K562 (cell line): ENCODE results near the gene MYL11. TPM values are rescaled to one million over a fixed set of nuclear protein-coding genes. Genes with fewer than 3 reads are reported as not detected.

Source experiments
- ATAC-seq: fragments of 200-7000 bp; cut with Tn5 transposase; 3 replicates; pipeline ENCODE4 v1.9.1; 2020; ENCODE audit warnings: moderate library complexity
- BruUV-seq: library from RNA; stranded (reverse); fragments of 400-500 nt; replicated peaks from 2 replicates; lab custom pipeline; 2021; lab: Mats Ljungman, UMichigan
- CTCF ChIA-PET: fragments of 300-600 bp; formaldehyde crosslinking; extraction: SDS; loops from one replicate; lab custom pipeline; 2021; ENCODE audit warnings: low intra/inter-chr PET ratio; lab: Yijun Ruan, JAX
- POLR2A ChIA-PET: fragments of 300-600, 350-650 bp; sonication (Branson Sonifier 250); formaldehyde crosslinking; extraction: SDS; loops from one replicate; lab custom pipeline; 2021; ENCODE audit warnings: antibody characterized with exemption, inconsistent platforms; lab: Yijun Ruan, JAX
- DNase-seq, 4 experiments: peaks; one replicate each; pipeline versions ENCODE4 v3.0.0 to v3.0.0-alpha.2; 2011 to 2018; ENCODE audit warnings: low spot score in 3 of 4, mixed read lengths in 3 of 4; ENCODE audit errors: extremely low read depth in 1 of 4
- FAIRE-seq: peaks from 2 replicates; lab custom pipeline; 2011; peaks lifted over from hg19 to GRCh38; lab: Jason Lieb, UNC
- H2AFZ ChIP-seq: 2 replicates; pipeline ENCODE4 v1.6.0; 2011; ENCODE audit warnings: low read depth, low read length, control low read depth, inconsistent platforms
- H3K27ac ChIP-seq: fragments of 200-600 bp; 3 replicates; pipeline ENCODE4 v1.8.0; 2011; ENCODE audit warnings: low read depth, mild to moderate bottlenecking, control low read depth, inconsistent platforms, low read length, moderate library complexity, mixed read lengths; ENCODE audit errors: extremely low read depth
- H3K27me3 ChIP-seq, 2 experiments: fragments of 300-600 bp in 1 of 2; 2 replicates in 1 of 2; 3 replicates in 1 of 2; pipeline versions ENCODE4 v1.6.0 to v1.8.0; 2011; ENCODE audit warnings: inconsistent platforms in 2 of 2, low read length in 2 of 2, mild to moderate bottlenecking in 1 of 2, mixed read lengths in 1 of 2, moderate library complexity in 1 of 2; ENCODE audit not compliant: control insufficient read depth in 2 of 2, insufficient read depth in 2 of 2
- H3K36me3 ChIP-seq: fragments of 300-600 bp; 3 replicates; pipeline ENCODE4 v1.8.0; 2011; ENCODE audit warnings: mild to moderate bottlenecking, low read length, inconsistent platforms; ENCODE audit not compliant: control insufficient read depth, insufficient read depth
- H3K4me1 ChIP-seq, 2 experiments: fragments of 200-600 bp in 1 of 2; replicated peaks in 1 of 2; 2 replicates in 1 of 2; 3 replicates in 1 of 2; pipeline versions ENCODE4 v1.5.1 to v1.8.0; 2011; ENCODE audit warnings: inconsistent platforms in 2 of 2, low read length in 2 of 2, mild to moderate bottlenecking in 1 of 2, mixed read lengths in 1 of 2, moderate library complexity in 1 of 2; ENCODE audit not compliant: control insufficient read depth in 2 of 2, insufficient read depth in 2 of 2
- H3K4me2 ChIP-seq: 2 replicates; pipeline ENCODE4 v1.6.1; 2011; ENCODE audit warnings: low read length, control low read depth, inconsistent platforms, mixed read lengths; ENCODE audit not compliant: insufficient read depth
- H3K4me3 ChIP-seq: fragments of 200-600 bp; sonication (generic), shearing (Covaris generic); 2 replicates; pipeline ENCODE4 v1.5.1; 2016; ENCODE audit warnings: control low read depth, inconsistent platforms
- H3K79me2 ChIP-seq: fragments of 200-600 bp; 3 replicates; pipeline ENCODE4 v1.8.0; 2011; ENCODE audit warnings: low read length, inconsistent platforms; ENCODE audit not compliant: control insufficient read depth, insufficient read depth
- H3K9ac ChIP-seq, 2 experiments: 2 replicates each; pipeline versions ENCODE4 v1.6.0 to v1.6.1; 2011; ENCODE audit warnings: low read depth in 2 of 2, low read length in 2 of 2, control low read depth in 1 of 2, inconsistent platforms in 1 of 2, mild to moderate bottlenecking in 1 of 2, mixed read lengths in 1 of 2; ENCODE audit not compliant: insufficient read depth in 1 of 2
- H3K9me1 ChIP-seq: one replicate; pipeline ENCODE4 v1.6.0; 2011; ENCODE audit warnings: inconsistent platforms, mild to moderate bottlenecking, low read length, moderate library complexity; ENCODE audit not compliant: control insufficient read depth, insufficient read depth
- H3K9me3 ChIP-seq: replicated peaks from 2 replicates; pipeline ENCODE4 v1.5.1; 2011; ENCODE audit warnings: low read depth, low read length, inconsistent platforms; ENCODE audit not compliant: control insufficient read depth, insufficient read depth
- H4K20me1 ChIP-seq: replicated peaks from 2 replicates; pipeline ENCODE4 v1.6.1; 2011; ENCODE audit warnings: low read length, inconsistent platforms, mixed read lengths; ENCODE audit not compliant: control insufficient read depth, insufficient read depth
- CREB1 ChIP-seq, 2 experiments: sonication (generic) in 1 of 2; formaldehyde crosslinking in 1 of 2; IDR thresholded peaks; 2 replicates each; pipeline versions ENCODE4 v1.6.1 to v1.8.0; 2012 to 2022; ENCODE audit warnings: inconsistent platforms in 1 of 2, mild to moderate bottlenecking in 1 of 2, missing genetic modification reagents in 1 of 2, moderate library complexity in 1 of 2
- ETV1 ChIP-seq: fragments of 450-650 bp; conservative IDR thresholded peaks from 2 replicates; pipeline ENCODE4 v1.6.1; 2016; ENCODE audit warnings: missing genetic modification characterization, control low read depth, low read depth, missing compliant biosample characterization
- HDAC1 ChIP-seq, 2 experiments: fragments of 450-650 bp; IDR thresholded peaks; 2 replicates each; pipeline ENCODE4 v1.6.1; 2016 to 2017; ENCODE audit warnings: inconsistent platforms in 1 of 2, mild to moderate bottlenecking in 1 of 2, moderate library complexity in 1 of 2
- HDAC3 ChIP-seq: fragments of 450-650 bp; IDR thresholded peaks from 2 replicates; pipeline ENCODE4 v1.6.1; 2018; ENCODE audit warnings: borderline replicate concordance, mild to moderate bottlenecking, moderate library complexity; ENCODE audit not compliant: partially characterized antibody
- HDAC8 ChIP-seq: fragments of 450-650 bp; IDR thresholded peaks from 2 replicates; pipeline ENCODE4 v1.6.1; 2016; ENCODE audit warnings: mild to moderate bottlenecking, missing genetic modification characterization, moderate library complexity, missing compliant biosample characterization
- KDM5B ChIP-seq: fragments of 200-600 bp; sonication (generic); IDR thresholded peaks from 2 replicates; pipeline ENCODE4 v1.6.1; 2012; ENCODE audit warnings: low read depth, mild to moderate bottlenecking, moderate library complexity, low read length, control low read depth, inconsistent platforms; ENCODE audit not compliant: insufficient replicate concordance
- MAZ ChIP-seq, 2 experiments: fragments of 450-650 bp in 1 of 2; sonication (generic) in 1 of 2; formaldehyde crosslinking; IDR thresholded peaks in 1 of 2; conservative IDR thresholded peaks in 1 of 2; 2 replicates each; pipeline versions ENCODE4 v1.4.0 to v1.5.0; 2020; ENCODE audit warnings: mild to moderate bottlenecking in 1 of 2, missing genetic modification reagents in 1 of 2
- MYC ChIP-seq, 2 experiments: fragments of 250-450 bp in 1 of 2; sonication (Bioruptor Pico) in 1 of 2; IDR thresholded peaks; 2 replicates each; pipeline versions ENCODE4 v1.5.1 to v1.6.1; 2012 to 2021; ENCODE audit warnings: low read depth in 2 of 2, borderline replicate concordance in 1 of 2, improper control_type of control experiment in 1 of 2, low read length in 1 of 2, mild to moderate bottlenecking in 1 of 2, moderate library complexity in 1 of 2
- NR4A1 ChIP-seq, 2 experiments: fragments of 250-450 bp in 1 of 2; fragments of 450-650 bp in 1 of 2; sonication (Bioruptor Pico) in 1 of 2; IDR thresholded peaks; 2 replicates each; pipeline versions ENCODE4 v1.4.0 to v1.6.1; 2016 to 2020; ENCODE audit warnings: mild to moderate bottlenecking in 2 of 2, missing compliant biosample characterization in 1 of 2, missing genetic modification characterization in 1 of 2, moderate library complexity in 1 of 2
- PHF8 ChIP-seq: fragments of 200-600 bp; sonication (generic); IDR thresholded peaks from 2 replicates; pipeline ENCODE4 v1.6.1; 2012; ENCODE audit warnings: mixed run types, mild to moderate bottlenecking, inconsistent platforms, low read length, moderate library complexity, borderline replicate concordance
- POLR2G ChIP-seq: fragments of 200-400 bp; formaldehyde crosslinking; IDR thresholded peaks from 2 replicates; pipeline ENCODE4 v1.6.1; 2017; ENCODE audit warnings: low read depth, mild to moderate bottlenecking, antibody characterized with exemption, low read length, moderate library complexity
- RBFOX2 ChIP-seq: fragments of 200-400 bp; formaldehyde crosslinking; IDR thresholded peaks from 2 replicates; pipeline ENCODE4 v1.6.1; 2017; ENCODE audit warnings: low read depth, mild to moderate bottlenecking, low read length, moderate library complexity
- SMARCE1 ChIP-seq: fragments of 450-650 bp; IDR thresholded peaks from 2 replicates; pipeline ENCODE4 v1.7.1; 2016; ENCODE audit warnings: mild to moderate bottlenecking
- SMC3 ChIP-seq: conservative IDR thresholded peaks from 2 replicates; pipeline ENCODE4 v1.6.1; 2011; ENCODE audit warnings: low read depth, low read length, improper control_type of control experiment; ENCODE audit not compliant: insufficient read depth
- TAL1 ChIP-seq: fragments of 450-650 bp; IDR thresholded peaks from 2 replicates; pipeline ENCODE4 v1.6.1; 2016; ENCODE audit warnings: mild to moderate bottlenecking
- ZNF174 ChIP-seq: fragments of 250-450 bp; sonication (Bioruptor Pico); IDR thresholded peaks from 2 replicates; pipeline ENCODE4 v1.4.0; 2020; ENCODE audit warnings: mild to moderate bottlenecking
- WGBS: fragments of 100-300 bp; shearing (Covaris generic); methylation state at CpG from one replicate; pipeline ENCODE4 v1.1.6; 2016; ENCODE audit warnings: low coverage, mixed read lengths; ENCODE audit not compliant: insufficient coverage; ENCODE audit errors: missing lambda C conversion rate; 5-methylcytosine and 5-hydroxymethylcytosine counted together
- in situ Hi-C: fragments of 300-500 bp; cut with MboI; formaldehyde crosslinking; loops from 4 replicates; pipeline ENCODE4 v1.15.0; 2018; ENCODE audit warnings: inconsistent platforms, mixed read lengths
- intact Hi-C: fragments of 100-400 bp; cut with micrococcal nuclease; formaldehyde crosslinking; loops from 2 replicates; pipeline ENCODE4 v1.14.2; 2022
- polyA plus RNA-seq, 8 experiments: library from polyadenylated mRNA; depleted of rRNA in 4 of 8; stranded (reverse) in 5 of 8; unstranded in 3 of 8; fragments of >200 nt; fragmentation: Nextera tagmentation in 2 of 8; fragmentation: Illumina TruSeq in 1 of 8; extraction: Ambion mirVana in 2 of 8; extraction: Trizol in 1 of 8; gene quantifications; 2 replicates each; pipeline versions ENCODE4 v1.2.1 to v1.2.3, GENCODE V29; 2011 to 2014; ENCODE audit warnings: inconsistent platforms in 1 of 8, missing spikeins in 1 of 8
- total RNA-seq, 7 experiments: library from RNA; depleted of rRNA in 6 of 7; stranded (reverse); fragments of >200 nt in 6 of 7; fragmentation: Illumina TruSeq in 2 of 7; extraction: Trizol in 2 of 7; gene quantifications; 2 replicates each; pipeline versions ENCODE4 v1.2.1 to v1.2.3, GENCODE V29; 2011 to 2021; ENCODE audit warnings: low replicate concordance in 1 of 7
- TF ChIP-seq, protein P1 (sequence below): sonication (generic); formaldehyde crosslinking; IDR thresholded peaks from 2 replicates; pipeline ENCODE4 v1.8.1; 2023; ENCODE audit warnings: mild to moderate bottlenecking, missing genetic modification reagents

Gene MYL11
- total and polyA plus RNA-seq, 9 of the 15 experiments (the other 6 are each of a cell fraction or from before 2014, with no cell fraction given), result 0.31 to 1.5 (median 0.73) TPM; not detected in 4

DNA sequence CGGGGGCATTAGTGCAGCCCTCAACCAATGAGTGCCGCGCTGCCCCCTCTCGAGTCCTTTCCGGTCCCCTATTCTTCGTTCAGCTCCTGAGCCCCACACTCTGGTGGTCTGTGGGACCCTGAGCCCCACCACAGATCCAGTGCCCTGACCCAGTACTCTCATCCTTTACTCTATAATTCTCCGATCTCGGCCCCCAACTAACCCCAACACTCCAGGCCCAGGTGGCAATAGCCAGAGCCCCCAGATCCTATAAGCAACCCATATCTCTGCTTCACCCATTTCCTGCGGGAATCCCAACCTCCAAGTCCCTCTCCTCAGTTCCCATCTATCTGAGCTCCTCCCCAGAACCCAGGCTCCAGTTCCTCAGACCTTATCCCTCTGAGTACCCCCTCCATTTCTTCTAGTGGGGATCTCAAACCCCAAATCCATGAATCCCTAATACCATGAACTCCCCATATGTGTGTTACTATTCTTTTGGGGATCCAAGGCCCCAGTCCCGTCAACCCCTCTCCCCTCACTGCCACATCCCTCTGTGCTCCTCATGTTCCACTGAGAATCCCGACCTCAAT is 3.3 kb upstream of the MYL11 start:
- intact Hi-C loops (loop anchor here (2.0 to 10.0 kb wide), 3 partner anchors 17 to 307 kb away; partner anchors contain the start of genes ALDOA, CD2BP2 and ZNF771), in situ Hi-C loops (loop anchor here (25.0 kb wide), 1 partner anchor 909 kb away; the partner anchor contains the start of genes BOLA2, SLX1B and SULT1A4)
- FAIRE-seq, result no peak
- Histone ChIP-seq H3K4me3 (peak overlapping the region; percentile 47), H3K9me1 (peaks cover 6% of the 10 kb centered on the region), H3K79me2 (peaks cover 37% of the 10 kb centered on the region), H3K4me1 (peaks cover 27 to 47% of the 10 kb centered on the region in 2 experiments; a peak in 4 of 5 replicates), H3K36me3 (peaks cover 14% of the 10 kb centered on the region; the same call in 2 of the 3 replicates), H2AFZ (peak overlapping the region; percentile 82), H4K20me1 (peaks cover 23% of the 10 kb centered on the region), H3K27me3 (no peaks in the 10 kb centered on the region), H3K4me2 (peak overlapping the region; percentile 84), H3K9ac (peak overlapping the region; percentile 74 to 84), H3K9me3 (no peaks in the 10 kb centered on the region), H3K27ac (peak overlapping the region; percentile 74)
- WGBS, result 17% methylated on average over 11 of the region's 11 CpGs
- no TSS peak for BruUV-seq
- POLR2A ChIA-PET, result interaction anchor here (0.5 to 6.3 kb wide), 11 partner anchors 9 to 297 kb away, joined by 3 to 77 read pairs (median 4); partner anchors contain the start of genes CD2BP2, DCTPP1 and PRR14
- no peak for ATAC-seq
- CTCF ChIA-PET, result interaction anchor here (0.6 kb wide), 1 partner anchor 298 kb away, joined by 4 read pairs; no protein-coding TSS in a partner anchor
- no peak for DNase-seq
- TF ChIP-seq SMARCE1 (0 out of 2 replicates have a peak, but pooled peaks have one; percentile 24), MYC (IDR thresholded peaks at IDR 0.05; ENCODE audit: low read depth, low read length) (no peak), MYC (CRISPR knock-in tag; IDR thresholded peaks at IDR 0.05; ENCODE audit: borderline replicate concordance, low read depth) (peak; percentile 23; the same call in 1 of the 2 replicates), CREB1 (IDR thresholded peaks at IDR 0.05) (no peak), CREB1 (CRISPR knock-in tag; IDR thresholded peaks at IDR 0.05) (0 out of 2 replicates have a peak, but pooled peaks have one; percentile 8), HDAC8 (0 out of 2 replicates have a peak, but pooled peaks have one; percentile 34), KDM5B (peak; percentile 45), ETV1 (tag) (0 out of 2 replicates have a peak, but pooled peaks have one; percentile 38), MAZ (CRISPR knock-in tag; conservative IDR thresholded peaks at IDR 0.05 in 1 of 2, IDR thresholded peaks at IDR 0.05 in 1 of 2) (peak in 1 of 2 experiments; percentile 5; a peak in 1 of 4 replicates), SMC3 (0 out of 2 replicates have a peak, but pooled peaks have one; percentile 5), NR4A1 (CRISPR knock-in tag; IDR thresholded peaks at IDR 0.05) (no peak), NR4A1 (tag; IDR thresholded peaks at IDR 0.05) (no peak), ZNF174 (CRISPR knock-in tag) (no peak), PHF8 (peak; percentile 61; the same call in 1 of the 2 replicates), TAL1 (no peak), RBFOX2 (peak; percentile 60; the same call in 1 of the 2 replicates), HDAC3 (no peak), POLR2G (peak; percentile 58), HDAC1 (IDR thresholded peaks at IDR 0.05) (0 out of 4 replicates have a peak, but pooled peaks of 1 of the 2 experiments have one; percentile 30)
- TF ChIP-seq, protein P1, sequence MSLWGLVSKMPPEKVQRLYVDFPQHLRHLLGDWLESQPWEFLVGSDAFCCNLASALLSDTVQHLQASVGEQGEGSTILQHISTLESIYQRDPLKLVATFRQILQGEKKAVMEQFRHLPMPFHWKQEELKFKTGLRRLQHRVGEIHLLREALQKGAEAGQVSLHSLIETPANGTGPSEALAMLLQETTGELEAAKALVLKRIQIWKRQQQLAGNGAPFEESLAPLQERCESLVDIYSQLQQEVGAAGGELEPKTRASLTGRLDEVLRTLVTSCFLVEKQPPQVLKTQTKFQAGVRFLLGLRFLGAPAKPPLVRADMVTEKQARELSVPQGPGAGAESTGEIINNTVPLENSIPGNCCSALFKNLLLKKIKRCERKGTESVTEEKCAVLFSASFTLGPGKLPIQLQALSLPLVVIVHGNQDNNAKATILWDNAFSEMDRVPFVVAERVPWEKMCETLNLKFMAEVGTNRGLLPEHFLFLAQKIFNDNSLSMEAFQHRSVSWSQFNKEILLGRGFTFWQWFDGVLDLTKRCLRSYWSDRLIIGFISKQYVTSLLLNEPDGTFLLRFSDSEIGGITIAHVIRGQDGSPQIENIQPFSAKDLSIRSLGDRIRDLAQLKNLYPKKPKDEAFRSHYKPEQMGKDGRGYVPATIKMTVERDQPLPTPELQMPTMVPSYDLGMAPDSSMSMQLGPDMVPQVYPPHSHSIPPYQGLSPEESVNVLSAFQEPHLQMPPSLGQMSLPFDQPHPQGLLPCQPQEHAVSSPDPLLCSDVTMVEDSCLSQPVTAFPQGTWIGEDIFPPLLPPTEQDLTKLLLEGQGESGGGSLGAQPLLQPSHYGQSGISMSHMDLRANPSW (CRISPR knock-in tag), result 0 out of 2 replicates have a peak, but pooled peaks have one; percentile 26
